Activated CD4-positive, alpha-beta T cell treated with anti-CD3 and anti-CD28 coated beads, Interleukin-2, amount 50 U/mL, for 16 hours (primary cell): ENCODE data around the gene ENPP5.
A peak's percentile ranks its signal among the peaks of the same experiment; 100 is the strongest.
"Not testable (repeated sequence)": the region's sequence is repeated elsewhere in the genome, so short reads cannot be mapped to it uniquely, and the experiment has no call there.

ENCODE experiments used
- DNase-seq: peaks from one replicate; pipeline ENCODE4 v3.0.0-alpha.2; 2020

ENPP5 gene

GRCh38 chr6:46174904-46175303 lies 4.1 kb upstream of the ENPP5 start:
- DNase-seq = no peak

DNA sequence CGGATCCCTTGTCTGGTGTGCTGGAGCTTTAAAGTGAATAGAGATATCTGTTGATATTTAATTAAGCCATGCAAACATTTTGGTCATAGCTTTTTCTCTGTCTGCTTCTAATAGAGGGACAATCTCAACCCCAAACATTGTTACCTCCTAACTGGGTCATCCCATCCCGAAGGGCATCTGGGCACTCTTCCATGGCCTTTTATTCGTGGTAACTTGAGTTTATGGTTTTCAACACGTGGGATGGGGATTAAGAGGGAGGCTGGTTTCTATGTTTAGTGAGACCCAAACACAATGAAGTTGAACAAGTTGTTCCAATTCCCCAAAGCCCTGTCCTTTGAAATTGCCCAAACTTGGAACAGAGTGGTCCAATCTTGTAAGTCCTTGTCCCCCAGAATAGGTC lies 1.4 kb upstream of the ENPP5 start:
- DNase-seq = no peak

DNA sequence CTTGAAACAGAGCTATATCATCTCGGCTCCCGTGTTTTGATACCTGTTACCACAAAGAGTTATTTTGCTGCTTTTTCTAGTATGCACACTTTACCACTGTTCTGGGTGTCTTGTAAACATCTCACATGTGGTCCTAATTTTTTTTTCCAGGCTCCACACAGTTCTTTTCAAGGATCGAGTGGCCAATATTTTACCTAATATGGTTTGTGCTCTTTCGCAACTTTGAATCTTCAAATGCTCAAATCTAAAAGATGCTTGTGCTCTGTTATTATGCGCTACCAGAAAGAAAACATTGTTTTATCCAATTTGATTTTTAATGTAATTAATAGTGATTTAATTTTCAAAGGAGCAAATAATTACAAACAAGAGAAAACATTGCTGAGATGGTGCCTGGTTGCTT lies 10.7 kb downstream of the ENPP5 start:
- DNase-seq = no peak

GRCh38 chr6:46159229-46159628 lies 11.6 kb downstream of the ENPP5 start:
- DNase-seq = no peak

GRCh38 chr6:46156701-46157100 lies 14.1 kb downstream of the ENPP5 start:
- no peak for DNase-seq

GRCh38 chr6:46149066-46149465 lies 21.7 kb downstream of the ENPP5 start:
- not testable (repeated sequence) for DNase-seq

DNA sequence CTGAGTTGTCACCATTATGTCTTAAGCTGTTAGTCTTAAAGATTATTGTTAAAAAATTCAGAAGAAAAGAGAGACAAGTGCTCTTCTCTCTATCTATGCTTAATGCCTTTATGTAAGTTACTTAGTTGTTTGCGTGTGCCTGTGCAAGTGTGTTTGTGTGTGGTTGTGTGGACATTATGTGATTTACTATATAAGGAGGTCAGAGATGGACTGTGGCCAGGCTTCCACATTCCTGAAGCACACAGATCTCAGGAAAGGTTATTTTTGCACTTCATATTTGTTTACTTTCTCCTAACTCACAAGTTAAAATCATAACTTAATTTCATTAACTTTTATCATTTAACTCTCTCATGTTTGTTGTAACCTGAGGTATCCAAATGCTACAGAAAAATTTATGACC lies 26.5 kb downstream of the ENPP5 start:
- no peak for DNase-seq

DNA sequence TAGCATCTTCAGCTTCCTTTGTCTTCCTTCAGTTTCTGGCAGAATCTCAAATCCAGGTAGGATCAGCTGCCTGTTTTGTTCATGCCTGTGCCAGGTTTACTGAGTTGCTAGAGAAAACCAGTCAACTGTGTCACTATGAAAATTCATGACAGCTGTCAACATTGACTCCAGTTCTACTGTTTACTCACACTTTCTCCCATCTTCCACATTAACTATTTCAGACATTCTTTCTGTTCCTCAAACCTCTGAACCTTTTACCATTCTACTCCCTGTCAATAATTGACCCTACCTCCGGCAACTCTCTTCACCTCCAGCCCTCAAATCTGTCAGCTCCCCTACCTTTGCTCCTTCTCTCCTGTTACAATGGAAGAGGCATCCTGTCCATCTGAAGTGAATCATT lies 32.5 kb downstream of the ENPP5 start:
- DNase-seq = no peak

DNA sequence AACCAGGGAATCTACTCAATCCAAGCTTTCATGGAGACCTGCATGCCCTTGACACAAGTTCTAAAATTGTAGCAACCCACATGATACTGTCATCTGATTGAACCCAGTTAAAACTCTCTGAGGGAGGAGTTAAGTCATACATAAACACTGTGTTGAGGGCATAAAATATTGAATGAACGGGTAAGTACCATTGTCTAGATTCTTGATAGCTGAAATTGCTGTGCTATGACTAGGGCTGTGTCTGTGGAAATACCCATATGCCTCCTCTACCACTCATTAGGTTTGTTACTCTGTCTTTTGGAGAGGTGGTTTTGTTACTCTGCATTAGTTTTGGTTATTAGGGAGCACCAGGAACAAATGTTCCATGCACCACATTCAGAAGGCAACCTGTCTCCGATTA lies 33.4 kb downstream of the ENPP5 start:
- DNase-seq = no peak

DNA sequence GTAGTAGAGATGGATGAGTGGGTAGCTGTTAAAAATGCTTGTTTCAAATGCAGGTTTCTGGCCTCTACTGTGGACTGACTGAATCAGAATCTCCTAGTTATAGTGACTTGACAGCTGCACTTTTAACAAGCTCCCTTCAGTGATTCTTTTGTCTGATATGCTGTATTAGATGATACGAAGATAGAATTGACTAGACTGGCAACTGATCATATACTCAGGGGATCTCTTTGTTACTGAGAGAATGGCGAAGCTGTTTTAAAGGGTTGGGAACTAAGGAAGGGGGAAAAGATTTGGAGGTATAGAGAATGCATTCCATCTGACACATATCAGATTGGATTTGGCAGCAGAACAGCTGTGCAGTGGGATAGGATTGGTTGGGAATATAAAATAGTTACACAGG lies 33.9 kb downstream of the ENPP5 start:
- DNase-seq = no peak

DNA sequence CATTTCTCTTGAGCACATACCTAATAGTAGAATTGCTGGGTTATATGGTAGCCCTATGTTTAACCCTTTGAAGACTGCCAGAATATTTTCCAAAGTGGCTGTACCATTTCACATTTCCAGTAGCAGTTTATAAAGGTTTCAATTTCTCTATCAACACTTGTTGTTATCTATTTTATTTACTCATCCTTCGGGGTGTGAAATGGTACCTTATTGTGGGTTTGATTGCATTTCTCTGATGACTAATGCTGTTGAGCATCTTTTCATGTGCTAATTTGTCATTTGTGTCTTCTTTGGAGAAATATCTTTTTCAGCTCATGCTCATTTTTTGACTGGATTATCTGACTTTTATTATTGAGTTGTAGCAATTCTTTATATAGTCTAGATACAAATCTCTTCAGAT lies 35.6 kb downstream of the ENPP5 start:
- DNase-seq = peak; percentile 14

GRCh38 chr6:46134216-46134615 lies 36.6 kb downstream of the ENPP5 start:
- no peak for DNase-seq

DNA sequence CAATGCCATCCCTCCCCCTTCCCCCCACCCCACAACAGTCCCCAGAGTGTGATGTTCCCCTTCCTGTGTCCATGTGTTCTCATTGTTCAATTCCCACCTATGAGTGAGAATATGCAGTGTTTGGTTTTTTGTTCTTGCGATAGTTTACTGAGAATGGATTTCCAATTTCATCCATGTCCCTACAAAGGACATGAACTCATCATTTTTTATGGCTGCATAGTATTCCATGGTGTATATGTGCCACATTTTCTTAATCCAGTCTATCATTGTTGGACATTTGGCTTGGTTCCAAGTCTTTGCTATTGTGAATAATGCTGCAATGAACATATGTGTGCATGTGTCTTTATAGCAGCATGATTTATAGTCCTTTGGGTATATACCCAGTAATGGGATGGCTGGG lies 39.5 kb downstream of the ENPP5 start:
- DNase-seq = not testable (repeated sequence)

GRCh38 chr6:46130666-46131065 lies 40.1 kb downstream of the ENPP5 start:
- no peak for DNase-seq

DNA sequence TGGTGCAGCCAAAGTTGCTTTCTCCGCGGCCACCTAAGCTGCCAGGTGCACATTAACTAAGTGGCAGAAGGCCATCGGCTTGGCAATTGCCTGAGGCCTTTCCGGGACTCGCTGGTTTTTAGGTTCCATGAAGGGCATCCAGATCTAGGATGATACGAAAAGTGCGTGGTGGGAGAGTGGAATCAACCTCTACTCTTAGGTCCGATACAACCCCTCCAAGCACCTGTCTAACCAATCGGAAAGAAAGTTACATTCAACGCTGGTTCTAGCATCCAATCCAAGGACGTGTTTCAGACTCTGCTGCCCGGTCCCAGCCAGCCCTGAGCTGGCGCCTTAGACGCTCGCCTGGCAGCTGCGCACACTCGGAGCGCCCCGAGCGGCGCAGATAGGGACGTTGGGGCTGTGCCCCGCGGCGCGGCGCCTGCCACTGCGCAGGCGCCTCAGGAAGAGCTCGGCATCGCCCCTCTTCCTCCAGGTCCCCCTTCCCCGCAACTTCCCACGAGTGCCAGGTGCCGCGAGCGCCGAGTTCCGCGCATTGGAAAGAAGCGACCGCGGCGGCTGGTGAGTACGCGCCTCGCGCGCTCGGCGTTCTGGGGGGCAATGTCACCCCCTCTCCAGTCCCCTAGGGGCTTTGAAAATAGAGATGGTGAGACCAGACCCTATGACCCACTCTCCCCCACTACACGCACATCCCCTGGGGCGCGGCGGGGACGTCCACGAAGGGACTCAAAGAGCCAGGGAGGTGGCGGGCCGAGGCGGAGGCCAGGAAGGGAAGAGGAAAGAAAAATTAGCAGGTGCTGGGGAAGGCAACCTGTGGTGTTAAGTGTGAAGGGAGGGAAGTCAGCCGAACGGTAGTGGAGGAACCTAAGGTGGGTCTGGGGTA lies 40.9 kb downstream of the ENPP5 start, which contains the start of gene ENPP4:
Gene ENPP4, plus strand, starts transcription at position 361 of the 883 bp plus-strand sequence. CDS start 9,595 bp downstream, outside the sequence.
- DNase-seq = peak; percentile 95

DNA sequence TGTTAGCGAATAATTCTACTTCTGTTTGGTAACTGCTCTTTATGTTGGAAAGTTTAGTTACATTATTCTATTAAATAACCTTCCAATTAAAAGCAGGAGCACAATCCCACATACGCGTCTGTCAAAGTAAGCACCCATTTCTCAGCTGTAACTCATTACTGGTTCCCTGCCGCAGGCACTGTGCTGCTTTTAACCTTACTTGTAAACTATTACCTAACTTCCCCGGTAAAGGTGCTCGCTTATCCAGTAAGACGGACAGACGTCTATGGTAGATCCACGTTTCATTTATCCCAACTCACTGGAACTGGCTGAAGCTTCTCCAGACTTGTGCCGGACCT lies 41.5 kb downstream of the ENPP5 start:
- DNase-seq = no peak

GRCh38 chr6:46128476-46128875 lies 42.3 kb downstream of the ENPP5 start:
- DNase-seq = no peak

DNA sequence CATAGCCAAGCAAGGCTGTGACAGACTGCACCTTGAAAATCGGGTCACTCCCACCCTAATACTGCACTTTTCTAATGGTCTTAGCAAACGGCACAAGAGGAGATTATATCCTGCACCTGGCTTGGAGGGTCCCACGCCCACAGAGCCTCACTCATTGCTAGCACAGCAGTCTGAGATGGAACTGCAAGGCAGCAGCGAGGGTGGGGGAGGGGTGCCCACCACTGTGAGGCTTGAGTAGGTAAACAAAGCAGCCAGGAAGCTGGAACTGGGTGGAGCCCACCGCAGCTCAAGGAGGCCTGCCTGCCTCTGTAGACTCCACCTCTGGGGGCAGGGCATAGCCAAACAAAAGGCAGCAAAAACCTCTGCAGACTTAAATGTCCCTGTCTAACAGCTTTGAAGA lies 51.1 kb downstream of the ENPP5 start:
- not testable (repeated sequence) for DNase-seq

DNA sequence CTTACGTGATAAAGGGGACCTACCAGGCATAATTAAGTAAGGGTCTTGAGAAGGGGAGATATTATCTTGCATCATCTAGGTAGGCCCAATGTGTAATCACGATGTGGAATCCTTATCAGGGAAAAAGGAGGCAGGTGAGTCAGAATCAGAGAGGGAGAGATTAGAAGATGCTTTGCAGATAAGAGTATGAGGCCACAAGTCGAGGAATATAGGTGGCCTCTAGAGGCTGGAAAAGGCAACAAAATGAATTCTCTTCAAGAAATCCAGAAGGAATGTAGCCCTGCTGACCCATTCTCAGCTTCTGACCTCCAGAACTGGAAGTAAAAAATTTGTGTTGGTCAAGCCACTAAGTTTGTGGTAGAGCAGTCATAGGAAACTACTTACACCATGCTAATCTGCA lies 51.9 kb downstream of the ENPP5 start:
- DNase-seq = no peak

DNA sequence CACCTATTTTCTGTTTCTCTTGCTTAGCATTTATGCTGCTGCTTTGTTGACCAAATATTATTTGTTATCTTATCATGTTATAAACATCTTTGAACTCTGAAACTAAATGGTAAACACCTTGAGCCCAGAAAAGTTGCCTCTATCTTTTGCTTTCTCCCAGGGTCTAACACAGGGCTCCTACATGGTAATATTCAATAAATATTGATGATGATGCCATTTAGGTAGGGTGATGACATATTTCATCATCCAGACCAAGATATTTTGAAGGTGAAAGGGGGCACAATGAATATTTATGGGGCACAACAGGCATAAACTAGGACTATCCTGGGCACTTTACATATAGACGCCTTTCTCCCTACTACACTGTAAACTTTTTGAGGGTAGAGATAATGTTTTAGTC lies 52.6 kb downstream of the ENPP5 start:
- no peak for DNase-seq

DNA sequence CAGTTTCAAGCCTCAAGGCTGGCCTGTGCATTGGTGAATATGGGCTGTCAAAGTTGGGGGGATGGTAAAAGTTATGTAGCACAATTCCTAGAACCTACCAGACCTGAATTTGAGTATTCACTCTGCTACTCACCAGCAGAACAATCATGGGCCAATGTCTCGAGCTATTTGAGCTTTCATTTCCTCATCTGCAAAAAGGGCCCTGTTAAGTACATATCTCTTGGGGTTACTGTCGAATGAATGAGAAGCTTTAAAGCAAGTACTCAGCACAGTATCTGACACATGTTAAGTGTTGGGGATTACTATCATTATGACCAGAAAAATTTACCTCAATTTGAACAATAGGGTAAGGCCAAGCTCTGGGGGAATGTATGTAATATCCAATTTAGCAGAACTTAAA lies 54.5 kb downstream of the ENPP5 start:
- no peak for DNase-seq

GRCh38 chr6:46115634-46116033 lies 55.1 kb downstream of the ENPP5 start:
- DNase-seq = no peak

DNA sequence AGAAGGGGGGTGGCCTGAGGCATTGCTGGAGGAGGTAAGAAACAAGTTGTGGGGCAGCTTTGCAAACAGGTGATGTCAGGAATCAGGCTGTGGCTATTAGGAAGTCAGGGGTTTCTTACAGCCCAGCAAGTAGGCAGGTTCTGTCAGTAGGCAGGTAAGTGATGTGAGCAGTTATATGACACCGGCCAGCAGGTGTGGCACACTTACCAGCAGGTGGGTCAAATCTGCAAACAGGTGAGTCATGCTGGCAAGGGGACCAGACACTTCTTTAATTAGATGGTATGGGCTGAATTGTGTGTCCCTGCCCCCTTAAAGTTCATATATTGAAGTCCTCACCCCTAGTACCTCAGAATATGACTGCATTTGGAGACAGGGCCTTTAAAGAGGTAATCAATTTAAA lies 57.4 kb downstream of the ENPP5 start:
- DNase-seq = no peak
